SW 1271 (cell line): ENCODE data around the gene CACNA2D3.

Source experiments
- DNase-seq, 2 experiments: peaks; one replicate each; lab custom pipeline; 2025; lab: John Stamatoyannopoulos, UW

CACNA2D3 gene

DNA sequence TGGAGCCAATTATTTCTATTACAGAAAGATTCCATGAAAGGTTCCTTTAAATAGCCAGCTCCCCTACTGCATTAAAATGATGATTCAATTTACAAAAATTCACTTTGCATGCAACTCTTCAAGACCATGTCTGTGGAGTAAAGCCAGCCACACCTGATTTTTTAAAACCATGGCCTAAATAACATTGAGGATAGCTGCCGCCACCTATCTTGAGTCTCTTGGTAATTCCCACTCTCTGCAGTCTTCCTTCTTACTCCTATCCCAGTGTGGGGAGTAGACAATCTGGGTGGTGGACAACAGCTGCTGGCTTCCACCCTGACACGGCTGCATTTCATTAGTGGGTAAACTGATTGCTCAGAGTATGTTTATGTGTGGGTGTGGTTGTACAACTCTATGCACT lies 794.8 kb downstream of the CACNA2D3 start:
- no peak for DNase-seq

- no peak for DNase-seq
These were observed 795.5 kb downstream of the CACNA2D3 start for GRCh38 chr3:54917862-54918261.

- DNase-seq = no peak
These were observed 796.2 kb downstream of the CACNA2D3 start for GRCh38 chr3:54918516-54918915.

GRCh38 chr3:54928046-54928770 lies 805.9 kb downstream of the CACNA2D3 start, which contains the start of gene LRTM1:
Gene LRTM1, minus strand, starts transcription at chr3:54928059. Its CDS starts 148 bp downstream, at chr3:54927911.
- no peak for DNase-seq

GRCh38 chr3:54931182-54931581 lies 808.8 kb downstream of the CACNA2D3 start:
- DNase-seq = no peak

DNA sequence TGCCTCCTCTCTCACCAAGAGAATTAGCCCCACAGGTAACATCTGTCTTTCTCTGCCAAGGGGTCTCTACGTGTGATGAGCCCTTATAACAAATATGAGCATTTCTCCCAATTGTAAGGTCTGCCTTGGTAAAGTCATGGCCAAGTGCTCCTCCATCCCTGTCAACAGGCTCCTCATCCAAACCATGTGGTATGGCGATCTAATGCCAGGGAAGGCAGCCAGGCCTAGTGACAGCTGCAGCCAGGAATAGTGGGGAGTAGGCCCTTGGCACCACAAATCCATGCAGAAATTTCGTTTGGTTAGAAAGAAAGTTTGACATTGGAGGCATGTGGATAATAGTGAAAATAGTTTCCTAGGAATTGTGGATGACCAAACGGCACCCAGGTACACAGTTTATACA lies 810.3 kb downstream of the CACNA2D3 start:
- DNase-seq = no peak

DNA sequence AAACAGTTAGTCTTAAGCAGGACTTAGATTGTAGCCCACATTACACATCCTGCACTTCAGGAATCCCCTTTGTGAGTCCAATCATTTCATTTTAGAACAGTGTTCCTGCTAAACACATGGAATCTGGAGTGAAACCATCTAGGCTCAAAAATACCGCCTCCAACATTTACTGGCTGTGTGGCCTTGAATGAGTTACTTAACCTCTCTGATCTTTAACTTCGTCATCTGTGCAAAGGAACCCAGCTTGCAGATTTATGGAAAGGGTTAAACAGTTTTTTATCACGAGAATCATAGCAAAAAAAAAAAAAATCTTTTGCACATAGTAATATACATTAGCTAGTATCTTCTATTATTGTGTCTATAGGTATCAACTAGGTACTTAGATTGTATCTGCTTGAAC lies 813.5 kb downstream of the CACNA2D3 start:
- no peak for DNase-seq

DNA sequence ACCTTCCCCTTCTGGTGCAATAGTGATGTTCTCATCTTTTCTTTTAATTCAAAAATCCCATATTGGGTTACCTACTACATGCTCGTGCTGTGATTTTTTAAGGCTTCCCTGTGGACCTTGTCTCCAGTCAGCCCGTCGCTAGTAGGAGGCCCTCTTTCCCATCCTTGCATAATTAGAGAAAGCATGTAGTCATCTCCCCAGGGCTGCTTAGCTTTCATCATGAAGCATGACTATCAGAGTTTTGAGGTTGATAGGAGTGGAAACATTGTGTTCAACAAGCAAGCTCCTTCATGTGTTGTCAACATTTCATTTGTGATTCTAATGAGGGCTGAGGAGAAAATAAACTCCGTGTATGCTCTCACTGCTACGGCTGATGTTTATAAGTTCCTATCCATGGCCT lies 814.2 kb downstream of the CACNA2D3 start:
- no peak for DNase-seq

DNA sequence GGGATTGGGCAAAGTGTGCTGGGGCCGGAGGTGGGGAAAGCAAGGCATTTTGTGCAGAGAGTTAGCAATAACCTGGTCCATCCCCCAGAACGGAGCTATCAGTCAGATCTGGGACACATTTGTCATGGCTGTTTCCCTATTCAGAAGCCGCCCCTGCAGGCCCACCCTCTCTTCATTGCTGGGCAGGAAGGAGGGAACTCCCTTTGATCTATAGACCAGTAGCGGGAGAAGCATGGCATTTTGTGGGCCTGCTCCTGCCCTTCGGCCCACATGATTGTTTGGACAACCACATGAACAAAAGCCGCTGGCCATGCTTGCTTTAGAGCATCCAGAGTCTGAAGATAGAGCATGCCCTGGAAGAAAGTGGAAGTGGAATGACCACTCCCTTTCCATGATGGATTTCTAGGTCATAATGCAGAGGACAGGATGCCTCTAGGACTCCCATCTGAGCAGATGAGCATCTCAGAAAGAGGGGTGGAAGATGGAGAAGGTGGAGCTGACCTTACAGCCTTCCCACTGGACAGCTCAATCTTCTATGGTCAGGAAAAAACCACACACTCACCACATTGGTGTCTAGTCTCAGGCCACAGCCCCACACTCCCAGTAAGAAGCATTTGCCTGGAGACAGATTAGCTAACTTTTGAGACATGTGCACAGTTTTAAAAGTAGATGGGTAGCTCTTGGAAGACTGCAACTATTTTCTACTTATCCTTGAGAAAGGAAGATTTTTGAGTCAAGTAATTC lies 817.4 kb downstream of the CACNA2D3 start:
- DNase-seq = no peak

- DNase-seq = no peak
These were observed 818.6 kb downstream of the CACNA2D3 start for GRCh38 chr3:54940971-54941370.

DNA sequence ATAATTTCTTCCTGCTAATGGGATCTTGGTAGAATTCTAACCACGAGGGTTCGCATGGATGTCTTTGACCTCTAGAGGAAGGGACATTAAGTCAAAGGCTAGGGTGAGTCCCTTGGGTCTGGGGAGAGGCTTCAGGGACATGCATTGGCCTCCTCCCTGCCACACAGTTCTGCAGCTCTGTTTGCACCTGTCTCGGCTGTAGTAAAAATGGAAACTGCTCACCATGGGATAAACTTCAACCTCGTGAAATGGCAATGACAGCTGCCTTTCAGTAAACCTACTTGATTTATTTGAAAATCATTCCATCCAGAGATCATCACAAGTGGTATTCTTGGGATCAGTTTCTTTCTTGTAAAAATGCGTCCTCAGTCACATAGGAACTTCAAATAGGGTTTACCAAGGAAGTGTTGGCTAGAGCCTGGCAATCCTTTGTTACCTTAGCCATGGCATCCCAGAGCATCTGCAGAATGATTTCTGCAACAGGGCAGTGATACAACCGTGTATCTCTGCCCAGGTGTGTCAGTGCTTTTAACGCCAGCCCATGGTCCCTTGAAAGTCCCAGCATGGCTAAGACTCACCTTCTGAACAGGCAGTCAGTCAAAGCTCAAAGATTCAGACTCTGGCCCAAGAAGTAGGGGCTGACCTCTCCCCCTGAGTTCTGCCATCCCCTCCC lies 819.5 kb downstream of the CACNA2D3 start:
- no peak for DNase-seq

- DNase-seq = no peak
These were observed 827.2 kb downstream of the CACNA2D3 start for GRCh38 chr3:54949491-54950044.

GRCh38 chr3:54950391-54951003 lies 828.1 kb downstream of the CACNA2D3 start:
- no peak for DNase-seq

DNA sequence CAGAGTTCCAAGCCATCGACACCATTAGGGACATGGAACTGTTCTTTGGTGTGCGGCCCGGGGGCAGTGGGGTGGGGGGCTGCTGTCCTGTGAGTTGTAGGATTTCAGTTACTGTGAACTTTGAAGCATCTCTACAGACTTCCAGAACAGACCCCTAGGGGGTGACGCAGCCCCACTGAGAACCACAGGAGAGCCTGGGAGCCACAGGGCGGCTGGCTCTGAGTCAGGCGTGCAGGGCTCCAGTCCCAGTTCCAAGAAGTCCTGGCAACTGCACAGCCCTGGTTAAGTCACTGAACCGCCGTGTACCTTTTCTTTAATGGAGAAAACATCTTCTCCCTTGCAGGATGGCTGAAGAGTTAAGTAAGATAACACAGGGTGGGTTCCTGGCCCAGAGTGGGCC lies 829.1 kb downstream of the CACNA2D3 start:
- no peak for DNase-seq

DNA sequence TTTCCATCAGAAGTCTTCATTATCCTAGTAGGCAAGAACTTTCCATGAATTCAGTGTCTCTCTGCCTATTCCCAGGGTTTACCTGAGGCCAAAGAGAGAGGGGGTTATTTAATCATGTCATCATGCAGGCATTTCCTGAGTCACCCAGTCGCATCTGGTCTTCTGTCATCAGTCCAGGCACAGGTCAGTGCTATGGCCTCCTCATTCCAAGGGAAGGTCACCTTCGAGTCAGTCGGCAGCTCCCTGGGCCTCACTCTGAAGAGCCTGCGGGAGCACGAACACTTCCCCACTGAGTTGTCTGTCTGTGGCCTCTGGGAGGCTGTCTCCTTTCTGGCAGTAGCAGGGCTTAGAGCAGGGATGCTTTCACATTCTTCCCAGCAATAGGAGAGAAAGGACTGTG lies 831.7 kb downstream of the CACNA2D3 start:
- no peak for DNase-seq

DNA sequence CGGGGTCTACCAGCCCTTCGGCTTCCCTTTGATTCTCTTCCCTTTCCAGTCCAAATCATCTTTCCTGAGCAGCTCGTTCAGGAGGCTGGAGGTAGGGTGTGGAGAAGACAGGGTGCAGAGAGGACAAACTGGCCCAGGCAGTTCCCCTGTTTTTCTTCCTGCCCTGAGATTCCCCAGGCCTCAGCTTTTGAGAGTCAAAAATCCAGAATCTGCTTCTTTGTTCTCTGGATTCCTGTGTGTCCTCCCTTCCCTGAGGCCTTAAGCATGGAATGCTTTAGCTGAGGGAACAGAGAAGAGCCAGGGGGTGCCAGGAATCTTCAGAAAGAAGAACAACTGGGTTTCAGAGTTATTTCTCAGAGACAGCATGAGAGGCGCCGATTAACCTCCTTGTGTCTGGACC lies 832.2 kb downstream of the CACNA2D3 start:
- DNase-seq = no peak

- no peak for DNase-seq
These were observed 833.1 kb downstream of the CACNA2D3 start for GRCh38 chr3:54955496-54955895.

DNA sequence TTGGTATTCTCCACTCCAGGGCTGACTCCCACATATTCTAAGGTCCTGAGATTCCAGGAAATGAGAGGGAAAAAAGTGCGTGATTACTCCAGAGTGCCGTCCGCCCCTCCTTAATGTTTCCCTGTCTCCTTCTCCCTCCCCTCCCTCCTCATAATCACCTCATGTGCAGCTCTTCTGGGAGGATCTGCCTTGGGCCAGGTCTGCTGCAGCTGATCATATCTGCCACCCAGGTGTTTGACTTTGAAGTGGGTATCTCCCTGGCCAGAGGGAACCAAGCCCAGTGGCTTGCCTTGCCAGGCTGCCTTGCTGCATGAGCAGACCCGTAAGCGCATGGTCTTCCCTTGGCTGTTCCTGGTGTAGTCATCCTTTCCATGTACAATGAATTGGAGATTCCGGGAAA lies 833.6 kb downstream of the CACNA2D3 start:
- no peak for DNase-seq

DNA sequence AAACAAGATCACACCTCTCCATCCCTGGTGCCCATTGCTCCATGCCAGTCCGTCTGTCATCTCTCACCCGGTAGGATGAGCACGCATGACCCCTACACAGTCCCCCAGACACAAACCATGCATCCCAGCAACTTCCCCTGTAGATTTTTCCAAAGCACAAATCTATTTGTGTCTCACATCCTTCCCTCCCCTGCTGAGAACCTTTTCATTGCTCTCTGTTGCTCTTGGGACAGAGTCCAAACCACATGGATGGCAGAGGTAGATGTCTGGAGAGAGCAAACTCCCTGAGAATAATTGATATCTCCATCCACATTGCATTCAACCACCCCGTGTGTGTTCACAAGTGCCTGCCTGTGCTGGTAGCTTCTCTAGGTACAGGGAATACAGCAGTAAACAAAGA lies 835.4 kb downstream of the CACNA2D3 start:
- no peak for DNase-seq

DNA sequence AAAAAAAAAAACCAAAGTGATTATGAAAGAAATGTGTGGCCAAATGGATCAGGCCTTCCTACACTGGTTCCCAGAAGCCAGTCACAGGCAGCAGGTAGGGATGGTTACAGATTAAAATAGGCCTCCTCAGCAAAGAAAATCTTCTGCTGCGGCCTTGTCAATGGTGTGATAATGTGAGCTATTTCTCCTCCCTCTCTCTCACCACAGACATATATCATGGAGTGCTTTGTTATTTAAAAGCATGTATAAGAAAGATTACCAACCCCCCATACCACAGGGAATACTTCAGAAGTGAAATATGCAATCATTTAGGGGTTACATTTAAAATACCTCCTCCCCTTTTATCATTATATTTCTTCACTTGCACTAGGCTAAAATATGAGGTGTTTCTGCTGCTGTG lies 837.7 kb downstream of the CACNA2D3 start:
- no peak for DNase-seq

GRCh38 chr3:54960701-54961100 lies 838.3 kb downstream of the CACNA2D3 start:
- DNase-seq = no peak

- no peak for DNase-seq
These were observed 839.8 kb downstream of the CACNA2D3 start for GRCh38 chr3:54962200-54962599.
